ENCODE measurements around the gene SHISA5. TPM values are rescaled to one million over a fixed set of nuclear protein-coding genes. Genes with fewer than 3 reads are reported as not detected.
A peak's percentile ranks its signal among the peaks of the same experiment; 100 is the strongest.

The SHISA5 gene
- total RNA-seq, 1 donor from 2014 or later: 181 TPM

GRCh38 chr3:48431224-48432029, 72.5 kb downstream of the SHISA5 start:
- DNase-seq (ENCODE audit: low spot score): no peak

- no peak for DNase-seq (ENCODE audit: low spot score)
These were observed 73.3 kb downstream of the SHISA5 start for GRCh38 chr3:48430708-48431101.

- DNase-seq (ENCODE audit: low spot score): peak; percentile 72
These were observed 73.8 kb downstream of the SHISA5 start, which contains the start of gene PLXNB1 for GRCh38 chr3:48429960-48430707. TSS of gene PLXNB1 (minus strand) at chr3:48430086. CDS start at chr3:48424611, 5,475 bp downstream.

DNA sequence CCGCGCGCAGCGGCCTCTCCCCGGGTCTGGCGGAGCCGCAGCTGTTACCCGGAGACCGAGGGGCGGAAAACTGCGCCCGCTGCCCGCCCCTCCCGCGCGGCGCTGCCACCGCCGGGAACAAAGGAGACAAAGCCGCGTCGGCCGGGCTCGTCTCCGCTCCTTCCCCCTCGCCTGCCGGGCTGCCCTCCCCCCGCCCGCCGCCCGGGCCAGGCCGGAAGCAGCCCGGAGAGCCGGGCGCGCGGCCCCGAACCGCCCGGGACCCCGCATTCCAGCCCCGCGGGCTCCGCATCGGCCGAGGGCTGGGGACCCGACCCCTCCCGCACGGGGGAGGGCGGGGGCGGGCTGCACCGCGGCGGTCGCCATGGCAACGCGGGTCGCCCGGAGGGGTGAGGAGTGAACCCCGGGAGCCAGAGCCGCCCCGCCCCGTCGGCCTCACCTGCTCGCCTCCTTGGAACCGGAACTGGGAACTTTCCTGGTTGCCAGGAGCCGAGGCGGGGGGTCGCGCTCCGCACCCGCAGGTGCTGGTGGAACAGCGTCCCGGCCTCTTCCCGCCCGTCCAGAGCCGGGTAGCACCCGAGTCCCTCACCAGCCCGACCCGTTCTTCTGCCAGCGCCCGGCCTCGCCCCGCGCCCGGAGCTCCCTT, 74.5 kb downstream of the SHISA5 start:
- peak; percentile 63 for DNase-seq (ENCODE audit: low spot score)

DNA sequence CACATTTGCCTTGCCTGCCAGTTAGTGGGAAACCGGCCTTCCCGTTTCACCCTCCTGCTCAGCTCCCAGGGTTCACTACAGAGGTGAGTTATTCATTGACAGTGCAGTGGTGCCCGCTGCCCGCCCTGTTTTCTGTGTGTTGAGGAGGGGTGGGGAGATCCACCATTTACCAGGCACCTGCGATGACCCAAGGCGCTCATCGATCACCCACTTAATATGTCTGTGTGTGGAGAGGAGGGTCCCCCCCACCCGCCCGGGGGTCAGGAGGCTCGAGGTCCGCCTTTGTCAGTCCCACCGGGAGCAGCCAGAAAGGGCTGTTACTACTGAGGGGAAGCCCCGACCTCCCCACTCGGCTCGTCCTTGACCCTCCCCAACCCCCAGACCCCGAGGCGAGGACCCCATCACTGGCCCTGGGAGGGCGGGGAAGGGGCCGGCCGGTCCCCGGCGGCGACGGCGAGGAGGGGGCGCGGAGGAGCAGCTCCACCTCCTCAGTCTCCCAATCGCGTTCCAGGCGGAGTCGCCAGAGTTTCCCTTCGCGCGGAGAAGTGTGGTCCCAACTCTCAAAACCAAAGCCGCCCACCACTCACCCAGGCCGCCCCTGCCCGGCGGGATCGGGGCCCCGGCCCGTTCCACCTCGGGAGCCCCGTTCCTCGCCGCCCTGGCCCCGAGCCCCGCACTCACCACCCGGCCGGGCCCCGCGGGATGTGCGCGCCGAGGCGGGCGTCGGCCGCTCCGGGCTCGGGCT, 75.2 kb downstream of the SHISA5 start:
- DNase-seq (ENCODE audit: low spot score): peak; percentile 67

DNA sequence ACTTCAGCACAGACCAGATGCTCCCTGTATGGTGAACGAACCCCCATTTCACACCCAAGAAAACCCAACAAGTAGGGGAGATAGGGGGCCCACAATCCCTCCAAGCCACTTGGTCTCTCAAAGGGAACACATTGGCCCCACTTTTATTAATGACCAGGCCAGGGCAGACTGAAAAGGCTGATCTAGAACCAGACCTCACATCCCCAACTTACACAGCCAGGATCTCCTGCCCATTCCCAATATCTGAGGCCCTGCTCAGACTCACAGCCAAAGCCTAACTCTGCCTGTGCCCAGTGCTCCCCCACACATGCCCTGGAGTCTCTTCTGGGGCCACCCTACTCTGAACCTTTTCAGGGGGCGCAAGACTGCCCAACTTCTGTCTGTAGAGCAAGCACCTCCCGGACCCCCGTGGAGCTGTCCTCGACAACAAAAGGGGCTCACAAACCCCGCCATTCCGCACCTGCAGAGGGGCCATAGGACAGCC, 75.8 kb downstream of the SHISA5 start:
- no peak for DNase-seq (ENCODE audit: low spot score)

DNA sequence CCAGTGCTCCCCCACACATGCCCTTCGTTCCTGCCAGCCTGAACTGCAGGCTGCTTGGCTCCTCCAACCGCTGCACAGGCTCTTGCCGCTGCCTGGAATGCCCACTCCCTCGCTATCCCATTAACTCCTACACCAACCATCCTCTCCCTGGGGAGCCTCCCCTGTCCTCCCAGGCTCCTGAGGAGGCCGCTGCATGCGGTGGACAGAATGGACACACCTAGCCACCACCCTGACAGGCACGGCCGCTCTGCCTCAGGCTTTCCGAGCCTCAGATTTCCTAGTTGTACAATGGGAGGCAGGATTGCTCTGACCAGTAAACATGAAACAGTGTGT, 76.4 kb downstream of the SHISA5 start:
- DNase-seq (ENCODE audit: low spot score): no peak

- no peak for DNase-seq (ENCODE audit: low spot score)
These were observed 76.9 kb downstream of the SHISA5 start for GRCh38 chr3:48426944-48427629.

- no peak for DNase-seq (ENCODE audit: low spot score)
These were observed 77.5 kb downstream of the SHISA5 start for GRCh38 chr3:48426401-48426909.

GRCh38 chr3:48425281-48425812, 78.6 kb downstream of the SHISA5 start:
- no peak for DNase-seq (ENCODE audit: low spot score)

DNA sequence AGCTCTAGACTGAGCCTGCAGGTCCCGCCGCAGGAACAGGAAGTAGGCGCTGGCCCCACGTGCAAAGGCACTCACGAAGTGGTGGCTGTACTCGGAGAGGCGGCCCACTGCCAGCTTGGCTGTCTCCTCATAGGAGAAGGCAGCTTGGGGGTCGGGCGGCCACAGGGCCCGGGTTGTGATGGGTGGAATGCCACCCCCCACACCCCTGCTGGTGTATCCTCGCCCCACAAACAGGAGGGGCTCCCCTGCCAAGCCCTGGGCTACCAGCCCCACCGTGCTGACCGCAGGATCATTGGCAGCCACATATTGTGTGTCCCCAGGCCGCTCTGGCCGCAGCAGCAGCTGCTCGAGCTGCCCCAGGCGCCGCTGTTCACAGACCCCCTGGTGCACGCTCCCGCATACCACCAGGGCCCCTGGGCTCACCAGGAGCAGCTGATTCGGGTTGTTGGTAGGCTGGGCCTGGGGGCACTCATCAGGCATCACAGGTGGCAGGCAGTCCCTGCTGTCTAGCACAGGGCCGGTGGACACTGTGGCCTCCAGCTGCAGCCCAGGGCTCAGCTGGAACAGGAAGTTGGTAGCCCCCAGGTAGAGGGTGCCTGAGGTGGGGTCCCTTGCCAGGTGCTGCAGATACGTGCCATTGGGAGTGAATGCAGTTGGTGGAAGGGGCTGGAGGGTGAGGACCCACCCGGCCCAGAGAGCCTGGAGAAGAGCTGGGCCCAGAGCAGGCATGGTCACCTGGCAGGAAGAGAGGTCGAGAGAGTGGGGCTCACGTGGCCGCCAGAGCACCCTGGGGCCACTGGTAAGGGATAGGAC, 79.9 kb downstream of the SHISA5 start:
- no peak for DNase-seq (ENCODE audit: low spot score)

GRCh38 chr3:48423241-48423882, 80.6 kb downstream of the SHISA5 start:
- DNase-seq (ENCODE audit: low spot score): no peak

DNA sequence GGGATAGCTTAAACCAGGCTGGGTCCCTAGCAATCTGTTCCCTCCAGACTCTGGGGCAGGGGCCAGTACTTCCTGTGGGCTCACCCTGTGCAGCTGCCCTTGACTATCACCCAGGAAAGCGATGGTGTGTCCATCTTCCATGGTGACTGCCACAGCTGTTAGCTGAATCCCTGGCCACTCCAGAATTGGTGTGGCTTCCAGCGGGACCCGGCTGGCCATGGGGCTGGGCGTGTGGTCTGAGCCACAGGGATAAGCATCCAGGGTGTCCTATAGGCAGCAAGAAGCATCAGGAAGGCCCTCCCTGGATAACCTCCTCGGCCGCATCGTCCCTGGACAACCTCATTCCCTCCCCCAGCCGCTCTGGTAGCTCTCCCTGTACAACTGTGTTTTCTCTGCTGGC, 81.3 kb downstream of the SHISA5 start:
- no peak for DNase-seq (ENCODE audit: low spot score)

- no peak for DNase-seq (ENCODE audit: low spot score)
These were observed 81.7 kb downstream of the SHISA5 start for GRCh38 chr3:48422272-48422671.

GRCh38 chr3:48420561-48420960, 83.4 kb downstream of the SHISA5 start:
- no peak for DNase-seq (ENCODE audit: low spot score)

- no peak for DNase-seq (ENCODE audit: low spot score)
These were observed 84.4 kb downstream of the SHISA5 start for GRCh38 chr3:48419597-48419996.

DNA sequence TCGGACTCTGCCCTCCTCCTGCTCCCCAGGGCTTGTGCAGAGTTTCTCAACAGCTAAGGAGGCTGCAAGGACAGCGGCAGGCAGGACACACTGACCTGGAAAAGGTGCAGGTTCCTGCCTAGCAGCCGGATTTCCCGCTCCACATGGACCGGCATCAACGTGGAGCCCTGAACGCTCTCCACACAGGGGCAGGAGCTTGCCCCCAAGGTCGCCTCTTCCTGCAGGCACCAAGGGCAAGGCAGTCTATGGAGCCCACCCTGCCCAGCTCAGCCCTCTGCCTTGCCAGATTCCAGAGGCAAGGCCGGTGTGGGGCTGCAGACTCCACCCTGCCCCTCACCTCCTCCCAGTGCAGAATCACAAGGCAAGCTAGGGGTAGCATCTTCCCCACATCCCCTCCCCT, 84.8 kb downstream of the SHISA5 start:
- no peak for DNase-seq (ENCODE audit: low spot score)

GRCh38 chr3:48418651-48419050, 85.3 kb downstream of the SHISA5 start:
- DNase-seq (ENCODE audit: low spot score): no peak

- no peak for DNase-seq (ENCODE audit: low spot score)
These were observed 85.8 kb downstream of the SHISA5 start for GRCh38 chr3:48418140-48418539.
